MG63 (cell line): Measurements from ENCODE around the gene TANC1. TPM values are rescaled to one million over a fixed set of nuclear protein-coding genes. Genes with fewer than 3 reads are reported as not detected.

Experiments
- DNase-seq: peaks from one replicate; pipeline ENCODE4 v3.0.0-alpha.2; 2020
- H3K27me3 ChIP-seq: fragments of 250-450 bp; sonication (Bioruptor Pico); 2 replicates; pipeline ENCODE4 v1.5.1; 2020; ENCODE audit warnings: mild to moderate bottlenecking, moderate library complexity
- H3K36me3 ChIP-seq: fragments of 250-450 bp; sonication (Bioruptor Pico); 2 replicates; pipeline ENCODE4 v1.5.1; 2020; ENCODE audit warnings: mild to moderate bottlenecking, moderate library complexity
- H3K4me3 ChIP-seq: fragments of 250-450 bp; sonication (Bioruptor Pico); 2 replicates; pipeline ENCODE4 v1.5.1; 2020; ENCODE audit warnings: mild to moderate bottlenecking, moderate library complexity
- H3K9me3 ChIP-seq: fragments of 250-450 bp; sonication (Bioruptor Pico); 2 replicates; pipeline ENCODE4 v1.5.1; 2020; ENCODE audit warnings: mild to moderate bottlenecking, moderate library complexity
- total RNA-seq: library from RNA; depleted of rRNA; stranded (reverse); fragments of >200 nt; shearing (Covaris generic); gene quantifications from 2 replicates; pipeline ENCODE4 v1.2.3, GENCODE V29; 2014; ENCODE audit warnings: low replicate concordance

TANC1 gene
- total RNA-seq, 1 experiment from 2014 or later: 8.8 TPM

GRCh38 chr2:159227467-159227866 lies 259.0 kb downstream of the TANC1 start:
- DNase-seq: no peak
- Histone ChIP-seq H3K9me3 (no peaks in the 10 kb centered on the region), H3K36me3 (peaks cover 15% of the 10 kb centered on the region), H3K27me3 (no peaks in the 10 kb centered on the region), H3K4me3 (no peak overlapping the region)

- no peak for DNase-seq
These were observed 259.7 kb downstream of the TANC1 start for GRCh38 chr2:159228081-159228581.

DNA sequence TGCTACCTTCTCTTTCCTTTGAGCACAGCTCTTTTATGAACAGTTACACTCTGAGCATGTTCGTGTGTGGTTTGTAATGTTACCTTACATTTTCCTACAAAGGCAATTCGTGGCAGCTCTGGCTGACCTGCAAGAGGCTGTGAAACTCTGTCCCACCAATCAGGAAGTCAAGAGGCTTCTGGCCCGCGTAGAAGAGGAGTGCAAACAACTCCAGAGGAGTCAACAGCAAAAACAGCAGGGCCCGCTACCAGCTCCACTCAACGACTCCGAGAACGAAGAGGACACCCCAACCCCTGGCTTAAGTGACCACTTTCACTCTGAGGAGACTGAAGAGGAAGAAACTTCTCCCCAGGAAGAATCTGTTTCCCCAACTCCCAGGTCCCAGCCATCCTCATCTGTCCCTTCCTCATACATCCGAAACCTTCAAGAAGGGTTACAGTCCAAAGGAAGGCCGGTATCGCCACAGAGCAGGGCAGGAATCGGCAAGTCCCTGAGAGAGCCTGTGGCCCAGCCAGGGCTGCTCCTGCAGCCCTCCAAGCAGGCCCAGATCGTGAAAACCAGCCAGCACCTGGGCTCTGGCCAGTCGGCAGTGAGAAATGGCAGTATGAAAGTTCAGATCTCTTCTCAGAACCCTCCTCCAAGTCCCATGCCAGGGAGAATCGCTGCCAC lies 261.2 kb downstream of the TANC1 start:
- H3K4me3 ChIP-seq: no peak overlapping the region
- DNase-seq: no peak
- H3K36me3 ChIP-seq: peaks cover 15% of the 10 kb centered on the region
- no peaks in the 10 kb centered on the region for H3K9me3 ChIP-seq
- no peaks in the 10 kb centered on the region for H3K27me3 ChIP-seq

More at GRCh38 chr2:159228081-159228581, 259.7 kb downstream of the TANC1 start:
- H3K9me3 ChIP-seq: no peaks in the 10 kb centered on the region
- H3K27me3 ChIP-seq: no peaks in the 10 kb centered on the region
- H3K36me3 ChIP-seq: peaks cover 15% of the 10 kb centered on the region
- H3K4me3 ChIP-seq: no peak overlapping the region

- DNase-seq: no peak
- no peaks in the 10 kb centered on the region for H3K9me3 ChIP-seq
- H3K4me3 ChIP-seq: no peak overlapping the region
- no peaks in the 10 kb centered on the region for H3K27me3 ChIP-seq
- H3K36me3 ChIP-seq: peaks cover 15% of the 10 kb centered on the region
These were observed 261.9 kb downstream of the TANC1 start for GRCh38 chr2:159230145-159230877.

DNA sequence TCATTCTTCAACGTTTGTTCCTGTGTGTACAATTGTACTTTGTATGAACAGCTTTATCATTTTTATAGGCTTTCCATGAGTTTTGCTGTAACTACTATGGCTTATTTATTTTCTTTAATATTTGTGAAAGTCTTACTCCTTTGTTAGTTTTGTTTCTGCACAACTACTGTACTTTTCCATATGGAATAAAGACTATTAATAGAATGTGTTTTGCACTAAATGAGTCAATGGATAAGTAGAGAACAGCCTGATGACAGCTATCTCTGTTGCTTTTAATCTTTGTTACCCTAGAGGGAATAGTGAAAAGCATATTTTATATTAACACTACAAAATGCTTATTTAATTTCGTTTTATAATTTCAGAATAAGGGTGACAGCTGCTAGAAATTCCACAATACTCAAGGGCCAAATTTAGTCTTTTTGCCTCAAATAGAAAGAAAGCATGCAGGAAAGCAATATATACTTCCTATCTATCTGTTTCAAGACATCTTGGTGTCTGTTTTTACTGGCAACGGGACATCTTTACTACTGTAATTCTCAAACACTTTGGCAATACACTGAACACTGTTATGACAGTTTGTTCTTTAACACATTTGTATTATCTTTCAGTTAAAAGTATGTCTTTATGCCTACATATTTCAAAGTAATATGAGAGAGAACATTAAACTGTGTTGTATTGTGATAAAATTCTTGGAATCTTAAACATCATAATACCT lies 264.2 kb downstream of the TANC1 start:
- H3K36me3 ChIP-seq: peaks cover 18% of the 10 kb centered on the region
- DNase-seq: no peak

DNA sequence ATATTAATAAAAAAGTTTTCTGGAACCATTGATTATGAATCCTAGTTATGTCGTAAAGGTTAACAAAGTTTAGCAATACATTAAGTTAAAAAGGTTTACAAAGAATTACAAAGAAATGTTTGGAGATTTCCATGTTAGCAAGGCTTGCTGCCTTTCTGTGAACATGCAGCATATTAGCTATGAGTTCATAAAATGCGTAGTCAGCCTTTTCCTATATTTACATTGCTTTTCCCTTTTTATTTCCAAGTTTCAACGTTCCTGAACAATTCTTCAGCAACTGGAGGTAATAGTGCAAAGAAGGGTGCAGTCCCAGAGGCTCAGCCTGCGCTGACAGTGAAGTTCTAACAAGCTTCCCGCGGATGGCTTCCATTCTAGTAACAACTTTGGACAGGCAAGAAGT lies 266.4 kb downstream of the TANC1 start:
- Histone ChIP-seq H3K27me3 (no peaks in the 10 kb centered on the region), H3K9me3 (no peaks in the 10 kb centered on the region), H3K36me3 (peaks cover 14% of the 10 kb centered on the region), H3K4me3 (no peak overlapping the region)
- DNase-seq: no peak

More for the DNA sequence above, 264.2 kb downstream of the TANC1 start:
- H3K9me3 ChIP-seq: no peaks in the 10 kb centered on the region
- no peak overlapping the region for H3K4me3 ChIP-seq
- H3K27me3 ChIP-seq: no peaks in the 10 kb centered on the region

DNA sequence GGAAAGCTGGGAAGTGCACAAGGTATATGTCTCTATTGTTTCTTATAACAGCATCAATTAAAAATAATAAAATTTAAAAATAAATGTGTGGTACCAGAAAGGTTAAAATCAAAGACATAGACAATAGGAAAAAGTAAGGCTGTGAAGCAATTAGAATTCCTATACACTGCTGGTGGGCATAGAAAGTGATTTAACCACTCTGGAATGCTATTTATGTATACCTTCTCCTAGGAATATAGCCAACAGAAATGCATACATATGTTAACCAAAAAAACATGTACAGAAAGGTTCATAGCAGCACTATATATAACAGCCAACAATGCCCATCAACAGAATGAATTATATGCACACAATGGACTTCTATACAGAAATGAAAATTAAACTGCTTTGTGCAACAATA lies 275.1 kb downstream of the TANC1 start:
- peaks cover 27% of the 10 kb centered on the region for H3K36me3 ChIP-seq
- DNase-seq: no peak

DNA sequence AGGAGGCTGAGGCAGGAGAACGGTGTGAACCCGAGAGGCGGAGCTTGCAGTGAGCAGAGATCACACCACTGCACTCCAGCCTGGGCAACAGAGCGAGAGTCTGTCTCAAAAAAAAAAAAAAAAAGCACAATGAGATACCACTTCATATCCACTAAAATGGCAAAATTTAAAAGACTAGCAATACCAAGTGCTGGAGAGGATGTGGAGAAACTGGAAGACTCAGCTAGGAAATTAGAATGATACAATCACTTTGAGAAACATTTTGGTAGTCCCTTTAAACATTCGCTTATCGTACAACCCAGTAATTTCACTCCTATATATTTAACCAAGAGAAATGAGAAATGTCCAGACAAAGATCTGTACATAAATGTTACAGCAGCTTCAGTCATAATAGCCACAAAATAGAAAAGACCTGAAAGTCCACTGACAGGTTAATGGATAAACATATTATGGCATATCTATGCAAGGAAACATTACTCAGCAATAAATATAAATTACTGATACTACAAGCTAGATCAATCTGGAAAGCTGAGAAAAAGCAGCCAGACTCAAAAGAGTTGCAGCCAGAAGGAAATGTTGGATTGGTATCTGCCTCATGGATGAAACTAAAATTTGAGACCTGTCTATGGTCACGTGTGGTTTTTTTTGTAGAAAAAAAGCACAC lies 278.0 kb downstream of the TANC1 start:
- no peak for DNase-seq
- Histone ChIP-seq H3K36me3 (peaks cover 14% of the 10 kb centered on the region), H3K9me3 (0 out of 2 replicates have a peak, but pooled peaks cover 2% of the 10 kb centered on the region), H3K4me3 (no peak overlapping the region), H3K27me3 (no peaks in the 10 kb centered on the region)

More for the DNA sequence above, 275.1 kb downstream of the TANC1 start:
- no peak overlapping the region for H3K4me3 ChIP-seq
- H3K27me3 ChIP-seq: no peaks in the 10 kb centered on the region
- H3K9me3 ChIP-seq: 0 out of 2 replicates have a peak, but pooled peaks cover 2% of the 10 kb centered on the region

DNA sequence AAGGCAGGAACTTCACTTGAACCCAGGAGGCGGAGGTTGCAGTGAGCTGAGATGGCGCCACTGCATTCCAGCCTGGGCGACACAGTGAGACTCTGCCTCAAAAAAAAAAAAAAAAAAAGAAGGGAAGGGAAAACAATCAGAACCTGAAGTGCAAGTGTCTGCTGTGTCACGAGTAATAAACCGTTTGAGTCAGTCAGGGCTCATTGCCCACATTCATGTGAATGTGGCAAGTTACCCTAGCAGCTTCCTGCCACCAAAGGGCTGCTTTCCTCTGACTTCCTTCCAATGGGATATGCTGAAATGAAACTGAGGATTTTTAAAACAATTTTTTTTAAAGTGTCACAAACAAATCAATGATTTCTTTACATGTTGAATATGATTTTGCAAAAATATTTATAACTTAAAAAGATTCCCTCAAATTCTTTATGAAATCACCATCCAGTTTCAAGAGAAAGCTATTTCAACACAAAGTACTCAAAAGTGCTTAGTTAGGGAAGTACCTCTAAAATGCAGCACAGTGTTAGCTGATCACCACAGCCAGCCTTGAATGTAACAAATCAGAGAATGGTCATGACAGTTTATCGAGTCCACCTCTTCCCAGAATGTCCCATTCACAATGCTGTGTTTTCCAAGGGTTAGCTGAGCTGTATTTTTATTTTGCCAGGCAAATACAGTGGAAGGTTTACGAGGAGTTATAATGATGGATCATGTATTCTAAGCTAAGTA lies 281.7 kb downstream of the TANC1 start:
- 0 out of 2 replicates have a peak, but pooled peaks cover 2% of the 10 kb centered on the region for H3K9me3 ChIP-seq
- H3K36me3 ChIP-seq: peaks cover 7% of the 10 kb centered on the region; the same call in 1 of the 2 replicates
- H3K27me3 ChIP-seq: no peaks in the 10 kb centered on the region
- H3K4me3 ChIP-seq: no peak overlapping the region
- DNase-seq: peak; percentile 80

DNA sequence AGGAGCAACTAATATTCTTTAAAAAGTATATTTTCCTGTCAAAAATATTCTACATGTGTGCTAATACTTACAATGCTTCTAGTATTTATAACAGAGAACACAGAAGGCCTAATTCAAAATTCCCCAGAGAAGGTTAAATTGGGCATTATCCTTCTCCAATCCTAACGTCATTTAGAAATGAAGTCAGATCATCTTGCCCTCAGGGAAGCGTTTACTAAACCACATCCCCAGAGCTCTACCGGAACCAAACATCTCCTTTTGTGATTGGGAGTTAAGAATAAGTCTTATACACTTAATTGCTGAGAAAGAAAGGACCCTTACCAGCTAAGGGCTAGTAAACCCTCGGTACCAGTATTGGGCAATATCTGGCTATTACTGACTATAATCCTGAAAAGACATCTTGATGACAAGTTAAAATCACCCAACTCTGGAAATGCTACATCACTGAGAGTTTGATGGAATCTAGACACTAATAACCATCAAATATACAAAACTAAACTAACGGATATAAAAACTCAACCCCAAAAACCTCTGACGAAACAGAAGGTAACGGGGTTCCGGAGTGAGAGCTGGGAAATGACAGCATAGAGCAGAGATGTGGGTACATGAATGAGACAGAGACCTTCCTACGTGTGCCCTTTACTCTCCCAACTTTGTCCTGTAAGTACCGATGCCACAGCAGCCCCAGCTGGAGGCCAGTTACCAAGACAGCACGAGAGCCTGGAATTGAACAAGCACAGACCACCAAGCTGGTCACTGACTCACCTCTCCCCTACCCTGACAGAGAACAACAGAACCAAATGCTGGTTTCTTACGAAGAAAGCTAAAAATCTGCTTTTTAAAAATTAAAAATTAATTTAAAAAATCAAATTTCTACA lies 283.1 kb downstream of the TANC1 start:
- Histone ChIP-seq H3K9me3 (no peaks in the 10 kb centered on the region), H3K27me3 (no peaks in the 10 kb centered on the region), H3K36me3 (peaks cover 10% of the 10 kb centered on the region; the same call in 1 of the 2 replicates), H3K4me3 (no peak overlapping the region)
- no peak for DNase-seq

DNA sequence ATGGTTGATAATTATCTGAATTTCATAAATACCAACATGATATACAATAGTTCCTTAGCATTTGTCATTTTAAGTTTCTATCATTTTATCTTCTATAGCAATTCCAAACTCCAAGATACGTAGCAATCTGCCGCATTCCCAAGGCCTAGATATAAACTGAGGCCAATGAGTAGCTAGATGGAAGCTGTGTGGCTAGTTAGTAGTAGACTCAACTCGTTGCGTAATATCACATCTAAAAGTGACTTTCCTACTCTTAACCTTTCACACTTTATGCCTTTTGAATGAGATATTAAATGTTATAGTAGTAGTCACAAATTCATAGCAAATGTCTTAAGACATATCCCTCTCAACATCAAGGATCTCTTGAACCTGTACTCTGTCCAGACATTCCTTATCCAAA lies 284.5 kb downstream of the TANC1 start:
- DNase-seq: no peak
- Histone ChIP-seq H3K4me3 (no peak overlapping the region), H3K9me3 (no peaks in the 10 kb centered on the region), H3K27me3 (no peaks in the 10 kb centered on the region), H3K36me3 (peaks cover 10% of the 10 kb centered on the region; the same call in 1 of the 2 replicates)

GRCh38 chr2:159256159-159256558 lies 287.7 kb downstream of the TANC1 start:
- no peak for DNase-seq
- no peaks in the 10 kb centered on the region for H3K27me3 ChIP-seq
- no peak overlapping the region for H3K4me3 ChIP-seq
- H3K36me3 ChIP-seq: peaks cover 5% of the 10 kb centered on the region
- H3K9me3 ChIP-seq: no peaks in the 10 kb centered on the region

GRCh38 chr2:159262226-159262625 lies 293.8 kb downstream of the TANC1 start:
- H3K4me3 ChIP-seq: no peak overlapping the region
- H3K27me3 ChIP-seq: no peaks in the 10 kb centered on the region
- no peaks in the 10 kb centered on the region for H3K9me3 ChIP-seq
- DNase-seq: no peak
- no peaks in the 10 kb centered on the region; the same call in 1 of the 2 replicates for H3K36me3 ChIP-seq

DNA sequence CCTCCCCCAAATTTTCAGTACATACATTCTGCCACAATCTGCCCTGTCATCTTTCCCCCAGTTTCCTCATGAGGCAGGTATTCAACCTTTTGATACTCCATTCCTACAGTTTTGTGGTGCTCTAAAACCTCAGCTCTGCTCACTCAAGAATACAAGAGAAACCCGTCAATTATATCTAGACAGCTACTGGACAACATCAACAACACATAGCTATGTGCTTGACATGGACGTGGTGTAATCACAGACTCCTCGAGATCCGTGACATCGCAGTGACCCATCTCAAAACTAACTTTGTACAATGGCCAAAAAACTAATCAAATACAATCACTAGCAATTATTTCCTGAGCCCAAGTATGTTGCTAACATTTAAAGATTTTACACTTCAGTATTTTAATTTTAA lies 294.5 kb downstream of the TANC1 start:
- Histone ChIP-seq H3K36me3 (no peaks in the 10 kb centered on the region; the same call in 1 of the 2 replicates), H3K9me3 (no peaks in the 10 kb centered on the region), H3K27me3 (no peaks in the 10 kb centered on the region), H3K4me3 (no peak overlapping the region)
- DNase-seq: no peak

GRCh38 chr2:159265171-159265576 lies 296.7 kb downstream of the TANC1 start:
- DNase-seq: peak; percentile 28
- no peaks in the 10 kb centered on the region; the same call in 1 of the 2 replicates for H3K36me3 ChIP-seq
- no peaks in the 10 kb centered on the region for H3K27me3 ChIP-seq
- no peaks in the 10 kb centered on the region for H3K9me3 ChIP-seq
- H3K4me3 ChIP-seq: no peak overlapping the region
